Lung (tissue), 12 donors: ENCODE results near the gene POLR2I. TPM values are rescaled to one million over a fixed set of nuclear protein-coding genes. Genes with fewer than 3 reads are reported as not detected.

Experiments used
- ATAC-seq: fragments of 200-7000 bp; cut with Tn5 transposase; one replicate; pipeline ENCODE4 v1.9.1; 2020; ENCODE audit warnings: moderate number of reproducible peaks; ENCODE audit not compliant: insufficient read depth, low FRiP score
- DNase-seq, 3 donors: peaks; one replicate each; pipeline ENCODE4 v3.0.0-alpha.2; 2013 to 2017
- H3K27ac ChIP-seq, 2 donors: one replicate each; pipeline ENCODE4 v1.5.1; 2013; ENCODE audit warnings: mild to moderate bottlenecking in 2 of 2, moderate library complexity in 2 of 2, control low read depth in 1 of 2, inconsistent platforms in 1 of 2, low read depth in 1 of 2, low read length in 1 of 2
- H3K27me3 ChIP-seq, 3 donors: one replicate each; pipeline ENCODE4 v1.5.1; 2013; ENCODE audit warnings: low read length in 2 of 3; ENCODE audit not compliant: control insufficient read depth in 3 of 3, insufficient read depth in 3 of 3
- H3K36me3 ChIP-seq, 4 donors: one replicate each; pipeline ENCODE4 v1.5.1; 2013; ENCODE audit warnings: low read length in 4 of 4, mild to moderate bottlenecking in 1 of 4, moderate library complexity in 1 of 4; ENCODE audit not compliant: control insufficient read depth in 4 of 4, insufficient read depth in 4 of 4
- H3K4me1 ChIP-seq, 5 donors: one replicate each; pipeline ENCODE4 v1.5.1; 2013; ENCODE audit warnings: low read length in 5 of 5, mild to moderate bottlenecking in 2 of 5, moderate library complexity in 1 of 5; ENCODE audit not compliant: control insufficient read depth in 5 of 5, insufficient read depth in 5 of 5
- H3K4me3 ChIP-seq: one replicate; pipeline ENCODE4 v1.5.1; 2013; ENCODE audit warnings: mild to moderate bottlenecking, control low read depth, moderate library complexity
- H3K9ac ChIP-seq, 2 donors: one replicate each; pipeline ENCODE4 v1.5.1; 2013; ENCODE audit warnings: low read length in 2 of 2, control low read depth in 1 of 2; ENCODE audit not compliant: insufficient read depth in 1 of 2
- H3K9me3 ChIP-seq, 4 donors: one replicate each; pipeline ENCODE4 v1.5.1; 2013; ENCODE audit warnings: low read length in 3 of 4, mild to moderate bottlenecking in 1 of 4, moderate library complexity in 1 of 4; ENCODE audit not compliant: control insufficient read depth in 4 of 4, insufficient read depth in 3 of 4
- CTCF ChIP-seq: IDR thresholded peaks from 2 replicates; pipeline ENCODE4 v1.5.1; 2012; ENCODE audit warnings: mild to moderate bottlenecking; ENCODE audit errors: control extremely low read depth, extremely low read depth
- WGBS, 2 donors: extraction: QIAGEN DNeasy Blood & Tissue Kit; methylation state at CpG; one replicate each; pipeline ENCODE4 v1.1.7; 2013; 5-methylcytosine and 5-hydroxymethylcytosine counted together
- polyA plus RNA-seq, 2 donors: library from polyadenylated mRNA; stranded (reverse); fragments of 200-250 nt; gene quantifications; one replicate each; pipeline ENCODE4 v1.2.1, GENCODE V29; 2013
- total RNA-seq, 2 donors: library from RNA; depleted of rRNA in 1 of 2; stranded (reverse); fragments of >200 nt in 1 of 2; gene quantifications; one replicate each; pipeline ENCODE4 v1.2.1, GENCODE V29; 2014 to 2021
- donor health status: control.
- donor health status: control.
- donor health status: Bipolar disorder and iron deficiency.
- donor health status: healthy.
- donor health status: DM: yes; HTN: yes; CAD: no.

POLR2I gene
- total and polyA plus RNA-seq, 4 donors: 65.1 to 101 (median 89.9) TPM

- no peak for DNase-seq
- no peaks in the 10 kb centered on the region for H3K9me3 ChIP-seq
- TF ChIP-seq CTCF: no peak
- no peak overlapping the region for H3K9ac ChIP-seq
- no peaks in the 10 kb centered on the region for H3K4me1 ChIP-seq
- H3K27me3 ChIP-seq: no peaks in the 10 kb centered on the region
- ATAC-seq: no peak
- H3K36me3 ChIP-seq: peaks cover 0 to 5% (median 0%) of the 10 kb centered on the region in 4 donors
- H3K4me3 ChIP-seq: no peak overlapping the region
- peak overlapping the region in 1 of 2 donors; percentile 24 for H3K27ac ChIP-seq
- WGBS, 2 donors: 90 to 92% methylated on average over 19 of the region's 19 CpGs
Measured at GRCh38 chr19:36099166-36099785, 15.4 kb downstream of the POLR2I start.

- ATAC-seq (no peak), DNase-seq (no peak)
- Histone ChIP-seq H3K9me3 (no peaks in the 10 kb centered on the region), H3K4me1 (no peaks in the 10 kb centered on the region), H3K36me3 (peaks cover 0 to 5% (median 0%) of the 10 kb centered on the region in 4 donors), H3K9ac (no peak overlapping the region), H3K27ac (no peak overlapping the region), H3K27me3 (no peaks in the 10 kb centered on the region), H3K4me3 (no peak overlapping the region)
- no peak for TF ChIP-seq CTCF
- WGBS, 2 donors: 81 to 85% methylated on average over 6 of the region's 6 CpGs
Measured at GRCh38 chr19:36097036-36097435, 17.6 kb downstream of the POLR2I start.

DNA sequence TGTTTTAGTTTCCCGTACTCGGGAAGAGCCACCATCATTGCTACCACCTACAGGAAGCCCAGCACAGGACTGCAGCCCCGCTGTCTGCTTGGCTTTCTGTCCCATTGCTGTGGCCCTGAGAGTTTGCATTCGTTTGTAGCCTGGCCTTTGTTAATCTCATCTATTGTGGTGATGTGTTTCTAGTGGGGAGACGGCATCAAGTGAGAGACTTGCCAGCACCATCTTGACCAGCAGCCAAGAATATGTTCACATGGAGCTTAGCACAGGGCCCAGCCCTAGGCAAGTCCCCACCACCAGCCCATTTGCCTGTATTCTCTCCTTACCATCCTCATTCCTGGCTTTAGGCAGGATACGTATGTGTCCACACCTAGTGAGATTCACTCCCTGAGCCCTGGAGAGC lies 21.0 kb downstream of the POLR2I start:
- Histone ChIP-seq H3K27me3 (no peaks in the 10 kb centered on the region), H3K4me1 (no peaks in the 10 kb centered on the region), H3K9me3 (no peaks in the 10 kb centered on the region), H3K4me3 (no peak overlapping the region), H3K27ac (no peak overlapping the region), H3K36me3 (peaks cover 0 to 2% (median 0%) of the 10 kb centered on the region in 4 donors), H3K9ac (no peak overlapping the region)
- WGBS, 2 donors: 70 to 76% methylated on average over 6 of the region's 6 CpGs
- ATAC-seq (no peak), DNase-seq (no peak)
- no peak for TF ChIP-seq CTCF
